Neural cell (in vitro differentiated cells): ENCODE measurements around the gene CTPS2.

Experiments used
- EP300 ChIP-seq: fragments of 450-650 bp; conservative IDR thresholded peaks from 2 replicates; pipeline ENCODE4 v1.6.1; 2014; ENCODE audit warnings: antibody characterized with exemption, mild to moderate bottlenecking, moderate library complexity; ENCODE audit not compliant: poor library complexity, severe bottlenecking
- EZH2 ChIP-seq: fragments of 200-600, 300-800 bp; shearing (Covaris generic), sonication (generic); IDR thresholded peaks from 2 replicates; pipeline ENCODE4 v1.6.1; 2014; ENCODE audit warnings: antibody characterized with exemption, low read length, borderline replicate concordance, mild to moderate bottlenecking; ENCODE audit not compliant: insufficient read depth, poor library complexity, severe bottlenecking
- SMC3 ChIP-seq: fragments of 450-650 bp; conservative IDR thresholded peaks from 2 replicates; pipeline ENCODE4 v1.6.1; 2014; ENCODE audit warnings: antibody characterized with exemption, mild to moderate bottlenecking, moderate library complexity; ENCODE audit not compliant: poor library complexity
- TF ChIP-seq, protein P1 (sequence below): fragments of 450-650 bp; IDR thresholded peaks from 2 replicates; pipeline ENCODE4 v1.5.1; 2014; ENCODE audit warnings: antibody characterized with exemption, mild to moderate bottlenecking, moderate library complexity; ENCODE audit not compliant: poor library complexity, severe bottlenecking

DNA sequence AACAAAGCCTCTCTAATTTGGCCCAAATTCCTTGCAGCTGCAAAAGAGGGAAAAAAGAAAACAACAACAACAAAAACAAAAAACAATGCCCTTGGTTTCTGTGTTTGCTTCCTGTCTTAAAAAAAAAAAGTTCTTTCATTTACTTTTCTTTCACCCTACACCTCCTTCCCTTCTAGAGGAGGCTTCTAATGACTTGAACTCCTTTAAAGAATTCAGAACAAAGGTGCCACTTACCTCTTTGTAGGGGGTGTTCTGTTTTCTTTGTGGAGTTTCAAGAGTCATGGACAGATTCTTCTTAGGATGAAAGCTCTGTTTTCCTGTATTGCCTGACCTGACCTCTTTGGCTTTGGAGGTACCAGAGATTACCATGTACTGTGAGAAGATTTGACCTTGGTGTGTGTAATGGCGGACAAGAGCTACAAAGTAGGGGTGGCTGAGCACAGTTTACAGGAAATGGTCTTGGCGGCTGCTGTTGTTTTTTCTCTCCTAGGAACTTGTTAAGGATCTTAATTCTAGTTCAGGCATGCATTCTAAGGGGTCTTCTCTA lies 134.9 kb downstream of the CTPS2 start:
- TF ChIP-seq, protein P1, sequence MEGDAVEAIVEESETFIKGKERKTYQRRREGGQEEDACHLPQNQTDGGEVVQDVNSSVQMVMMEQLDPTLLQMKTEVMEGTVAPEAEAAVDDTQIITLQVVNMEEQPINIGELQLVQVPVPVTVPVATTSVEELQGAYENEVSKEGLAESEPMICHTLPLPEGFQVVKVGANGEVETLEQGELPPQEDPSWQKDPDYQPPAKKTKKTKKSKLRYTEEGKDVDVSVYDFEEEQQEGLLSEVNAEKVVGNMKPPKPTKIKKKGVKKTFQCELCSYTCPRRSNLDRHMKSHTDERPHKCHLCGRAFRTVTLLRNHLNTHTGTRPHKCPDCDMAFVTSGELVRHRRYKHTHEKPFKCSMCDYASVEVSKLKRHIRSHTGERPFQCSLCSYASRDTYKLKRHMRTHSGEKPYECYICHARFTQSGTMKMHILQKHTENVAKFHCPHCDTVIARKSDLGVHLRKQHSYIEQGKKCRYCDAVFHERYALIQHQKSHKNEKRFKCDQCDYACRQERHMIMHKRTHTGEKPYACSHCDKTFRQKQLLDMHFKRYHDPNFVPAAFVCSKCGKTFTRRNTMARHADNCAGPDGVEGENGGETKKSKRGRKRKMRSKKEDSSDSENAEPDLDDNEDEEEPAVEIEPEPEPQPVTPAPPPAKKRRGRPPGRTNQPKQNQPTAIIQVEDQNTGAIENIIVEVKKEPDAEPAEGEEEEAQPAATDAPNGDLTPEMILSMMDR: no peak
- TF ChIP-seq SMC3: no peak
- TF ChIP-seq EP300: no peak
- TF ChIP-seq EZH2: no peak
